GM18858 (cell line): ENCODE measurements around the gene FRMD4A.
A peak's percentile ranks its signal among the peaks of the same experiment; 100 is the strongest.

Experiments used
- ATAC-seq: cut with Tn5 transposase; IDR thresholded peaks from one replicate; pipeline ENCODE4 v1.9.1; 2021; ENCODE audit not compliant: unreplicated experiment

FRMD4A gene

DNA sequence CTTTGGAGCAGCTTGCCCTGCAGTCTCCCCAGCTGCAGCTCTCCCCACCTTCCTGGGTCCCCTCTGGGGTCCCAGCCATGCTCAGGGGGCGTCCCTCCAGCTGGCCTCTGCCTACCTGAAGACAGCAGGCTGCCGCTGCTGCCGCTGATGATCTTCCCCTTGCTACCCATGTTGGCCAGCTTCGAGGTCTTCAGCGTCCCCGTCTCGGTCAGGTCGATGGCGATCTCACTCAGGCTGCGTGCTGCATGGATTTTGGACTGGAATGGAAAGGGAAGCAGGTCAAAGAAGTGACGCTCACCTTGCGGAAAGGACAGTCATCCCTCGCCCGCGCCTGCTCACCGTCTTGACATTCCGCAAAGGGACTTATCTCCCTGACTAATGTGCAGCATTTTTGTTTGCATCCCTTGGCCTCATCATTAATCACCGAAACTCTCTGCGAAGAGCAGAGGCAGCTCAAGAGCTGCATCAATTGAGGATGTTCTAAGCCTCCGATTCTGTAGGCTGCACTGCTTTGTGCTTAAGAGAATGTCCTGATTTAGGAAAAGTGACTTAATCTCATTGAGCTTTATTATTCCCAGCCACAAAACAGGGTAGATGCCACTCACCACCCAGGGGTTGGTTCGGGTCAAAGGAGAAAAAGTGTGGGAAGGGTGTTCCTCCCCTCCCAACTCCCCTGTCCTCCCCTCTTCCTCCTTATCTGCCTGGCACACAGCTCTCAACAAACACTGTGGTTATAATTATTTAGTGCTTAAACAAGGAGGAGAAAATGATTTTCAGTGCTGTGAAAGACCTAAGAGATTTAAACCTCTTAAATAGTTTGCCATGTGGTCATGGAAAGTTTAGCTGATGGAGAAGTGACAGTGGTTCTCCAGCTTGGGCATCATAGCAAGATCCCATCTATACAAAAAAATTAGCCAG, 636.7 kb downstream of the FRMD4A start:
- no peak for ATAC-seq

DNA sequence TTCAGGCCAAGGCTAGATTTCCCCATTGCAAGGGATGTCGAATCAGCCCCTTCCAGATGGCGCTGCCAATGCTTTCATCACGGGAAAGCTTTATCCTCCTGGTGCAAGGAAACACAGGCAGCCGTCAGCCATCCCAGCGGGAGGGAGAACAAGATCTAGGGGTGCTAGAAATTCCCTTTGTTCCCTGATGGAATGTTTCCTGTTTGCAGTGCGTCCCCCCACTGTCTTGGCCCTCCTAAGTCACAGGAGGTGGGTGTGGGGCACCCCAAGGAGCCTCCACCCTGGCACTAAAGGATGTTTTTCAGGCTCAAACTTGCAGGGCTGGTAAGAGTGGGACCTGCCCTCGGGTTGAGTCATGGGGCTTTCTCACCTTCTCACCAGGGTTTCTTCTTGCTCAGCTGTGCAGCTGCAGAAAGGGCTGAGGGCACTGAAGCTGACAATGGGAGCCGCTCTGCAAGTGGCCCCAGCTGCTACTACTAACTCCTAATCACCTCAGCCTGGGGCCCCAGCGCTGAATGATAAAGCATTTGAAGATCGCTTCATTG, 640.4 kb downstream of the FRMD4A start:
- ATAC-seq, result peak; percentile 44

DNA sequence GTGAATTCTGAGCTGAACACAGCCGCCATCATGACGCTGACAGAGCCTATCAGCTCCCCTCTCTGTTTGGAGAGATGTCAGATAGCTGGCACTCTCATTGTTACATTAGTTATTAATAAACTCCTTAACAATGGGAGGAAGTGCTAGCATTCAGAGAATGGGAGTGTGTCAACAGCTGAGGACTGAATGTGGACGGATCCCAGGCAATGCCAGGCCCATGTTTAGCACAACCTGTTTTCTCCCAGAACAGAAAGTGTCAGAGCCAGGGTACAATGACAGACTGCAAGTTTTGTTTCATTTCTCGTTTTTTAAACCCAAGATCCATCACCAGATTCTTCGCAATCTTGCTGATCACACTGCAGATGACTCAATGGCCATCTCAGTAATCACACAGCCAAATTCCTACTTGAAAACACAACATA, 644.4 kb downstream of the FRMD4A start:
- no peak for ATAC-seq

DNA sequence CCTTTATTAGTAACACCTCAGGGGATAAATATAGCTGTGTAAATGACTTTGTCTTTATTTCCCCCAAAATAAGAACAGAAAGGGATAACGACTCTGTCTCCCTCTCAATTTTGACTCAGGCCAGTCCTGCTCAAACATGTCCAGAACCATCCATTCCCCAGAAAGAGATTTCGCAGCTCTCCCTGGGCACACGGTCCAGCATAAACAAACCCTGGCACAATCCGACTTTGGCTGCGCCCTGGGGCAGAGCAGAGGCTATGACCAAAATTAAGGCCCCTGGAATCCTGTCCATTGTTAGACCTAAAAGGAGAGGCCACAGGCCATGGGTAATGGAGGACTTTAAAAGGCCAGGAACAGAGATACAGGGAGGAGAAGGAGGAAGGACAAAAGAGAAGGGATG, 644.8 kb downstream of the FRMD4A start:
- no peak for ATAC-seq

DNA sequence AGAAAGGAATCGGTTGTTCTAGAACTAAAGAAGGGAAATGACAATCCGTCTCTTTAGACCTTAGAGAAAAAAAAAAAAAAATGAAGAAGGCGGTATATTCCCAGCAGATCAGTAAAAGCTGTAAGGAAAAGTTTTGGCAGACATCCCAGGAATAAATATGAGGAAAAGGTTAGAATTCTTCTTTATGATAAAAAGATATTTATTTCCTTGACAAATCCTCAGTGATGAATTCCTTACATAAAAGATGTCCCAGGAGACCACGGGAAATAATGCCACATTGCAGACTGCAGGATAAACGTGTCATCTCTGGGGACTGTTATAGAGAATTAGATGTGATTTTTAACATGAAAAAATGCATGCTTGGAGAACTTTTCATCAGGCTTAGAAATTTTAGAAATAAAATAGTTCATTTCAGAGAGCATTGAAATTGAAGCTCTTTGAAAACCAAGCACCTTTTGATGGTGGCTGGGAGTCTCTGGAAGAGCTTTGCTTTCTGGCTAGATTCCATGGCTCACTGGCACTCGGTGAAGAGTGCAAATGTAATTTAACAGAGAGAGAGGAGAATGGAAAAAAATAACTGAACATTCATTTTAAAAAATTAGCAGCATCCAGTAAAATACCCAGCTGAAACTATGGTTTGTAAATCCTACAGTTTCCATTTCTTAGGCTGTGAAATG, 645.8 kb downstream of the FRMD4A start:
- ATAC-seq, result no peak

DNA sequence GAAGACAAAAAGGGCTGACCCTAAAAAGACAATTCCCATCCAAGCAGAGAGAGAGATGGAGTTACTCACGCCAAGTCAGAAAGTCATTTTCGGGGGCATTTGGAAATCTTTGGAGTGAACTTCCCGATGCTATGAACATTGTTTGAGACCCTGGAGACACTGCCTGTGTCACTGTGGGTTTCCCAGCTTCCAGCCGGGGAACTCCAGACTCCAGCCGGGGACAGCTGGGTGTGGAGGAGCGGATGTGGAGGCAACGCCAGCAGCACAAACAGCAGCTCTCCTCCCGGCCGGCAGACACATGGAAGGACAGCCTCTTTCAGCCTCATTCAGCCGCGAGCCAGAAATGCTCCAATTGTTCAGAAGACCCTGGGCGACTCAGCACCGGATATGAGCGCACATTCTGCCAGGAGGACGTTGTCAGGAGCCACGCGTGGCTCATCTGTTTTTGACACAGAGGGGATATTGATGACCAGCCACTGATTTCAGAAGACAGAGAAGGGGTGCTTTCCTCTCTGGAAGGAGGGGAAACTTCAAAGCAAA, 646.4 kb downstream of the FRMD4A start:
- ATAC-seq, result no peak

DNA sequence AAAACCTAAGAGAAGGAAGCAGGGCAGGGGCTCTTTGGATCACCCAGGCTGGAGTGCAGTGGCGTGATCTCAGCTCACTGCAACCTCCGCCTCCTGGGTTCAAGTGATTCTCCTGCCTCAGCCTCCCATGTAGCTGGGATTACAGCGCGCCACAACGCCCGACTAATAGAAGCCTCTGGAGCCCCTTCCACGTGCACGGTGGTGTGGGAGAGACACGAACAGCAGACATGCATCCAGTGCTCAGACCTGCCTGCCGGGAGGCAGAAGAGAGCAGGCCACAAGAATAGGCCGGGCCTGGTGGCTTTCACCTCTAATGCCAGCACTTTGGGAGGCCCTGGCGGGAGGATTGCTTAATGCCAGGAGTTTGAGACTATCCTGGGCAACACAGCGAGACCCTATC, 647.7 kb downstream of the FRMD4A start:
- no peak for ATAC-seq

DNA sequence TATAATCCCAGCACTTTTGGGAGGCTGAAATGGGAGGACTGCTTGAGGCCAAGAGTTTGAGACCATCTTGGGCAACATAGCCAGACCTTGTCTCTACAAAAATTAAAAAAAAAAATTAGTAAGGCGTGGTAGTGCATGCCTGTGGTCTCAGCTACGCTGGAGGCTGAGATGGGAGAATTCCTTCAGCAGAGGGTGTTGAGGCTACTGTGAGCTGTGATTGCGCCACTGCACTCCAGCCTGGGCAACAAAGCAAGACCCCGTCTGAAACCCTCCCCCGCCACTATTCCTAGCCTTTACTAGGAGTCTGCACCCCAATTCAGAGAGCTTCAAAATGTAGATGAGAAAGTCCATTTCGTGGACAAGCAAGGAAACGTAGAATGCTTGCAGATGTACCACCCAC, 648.8 kb downstream of the FRMD4A start:
- ATAC-seq, result no peak

DNA sequence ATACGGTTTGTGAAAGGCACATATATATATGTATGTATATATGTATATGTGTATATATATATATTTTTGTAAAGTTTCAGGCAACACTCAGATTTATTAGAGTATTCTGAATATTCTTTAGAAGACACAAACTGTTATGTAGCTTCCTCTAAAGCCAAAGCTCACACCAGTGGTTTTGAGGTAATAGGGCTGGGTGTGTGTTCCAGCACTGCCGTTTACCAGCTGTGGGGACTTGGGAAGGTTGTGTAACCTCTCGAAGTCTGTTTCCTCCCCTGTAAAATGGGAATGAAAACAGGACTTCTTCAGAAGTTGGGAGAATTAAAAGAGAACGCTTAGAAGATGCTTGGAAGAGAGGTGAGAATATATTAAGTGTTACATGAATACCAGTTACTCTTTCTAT, 649.2 kb downstream of the FRMD4A start:
- ATAC-seq, result no peak

DNA sequence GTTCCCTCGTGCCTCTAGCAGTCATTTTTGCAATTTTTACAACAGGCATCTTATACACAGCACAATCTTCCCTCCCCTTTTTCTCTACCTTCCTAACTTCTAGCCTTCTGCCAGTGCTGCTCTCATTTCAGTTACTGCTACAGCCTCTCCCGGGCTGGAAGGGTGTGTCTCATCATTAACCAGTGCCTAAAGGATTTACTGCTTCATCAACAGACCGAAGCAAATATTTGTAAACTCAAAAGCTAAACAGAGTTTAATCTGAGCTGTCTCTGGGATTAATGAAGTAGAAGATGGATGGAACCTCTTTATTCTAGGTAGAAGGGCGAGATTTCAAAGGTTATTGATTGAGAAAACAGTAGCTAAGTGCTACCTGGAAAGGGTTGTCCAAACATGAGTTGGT, 649.6 kb downstream of the FRMD4A start:
- no peak for ATAC-seq

DNA sequence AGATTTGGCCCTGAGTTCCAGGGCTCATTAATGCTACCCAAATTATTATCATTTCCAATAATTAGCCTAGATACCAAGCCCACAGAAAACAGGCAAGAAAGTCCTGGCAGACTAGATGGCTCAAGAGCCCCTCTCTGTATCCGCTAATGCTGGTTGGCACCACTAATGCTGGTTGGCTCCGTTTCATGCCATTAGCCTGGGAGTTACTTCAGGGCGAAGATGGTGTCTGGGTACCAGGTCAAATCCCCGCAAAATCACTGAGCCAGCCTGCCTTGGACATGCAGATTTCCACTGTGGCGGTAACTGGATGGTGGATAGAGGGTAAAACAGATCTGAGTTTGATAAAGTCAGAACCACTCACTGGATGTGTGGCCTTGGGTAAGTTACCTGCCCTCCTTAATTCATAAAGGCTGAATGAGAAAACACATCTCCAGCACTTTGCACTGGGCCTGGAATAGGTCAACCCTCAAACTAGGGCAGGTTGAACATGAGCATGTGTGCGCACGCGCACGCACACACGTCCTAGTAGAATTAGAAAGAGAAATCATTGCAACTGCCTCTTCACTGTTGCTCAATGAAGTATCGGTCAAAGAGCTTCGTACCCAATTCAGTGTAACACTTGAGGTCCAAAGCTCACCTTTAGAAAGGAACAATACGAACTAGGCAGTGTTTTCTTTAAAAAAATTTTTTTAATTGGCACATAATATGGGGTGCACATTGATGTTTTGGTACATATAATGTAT, 652.5 kb downstream of the FRMD4A start:
- ATAC-seq, result no peak

DNA sequence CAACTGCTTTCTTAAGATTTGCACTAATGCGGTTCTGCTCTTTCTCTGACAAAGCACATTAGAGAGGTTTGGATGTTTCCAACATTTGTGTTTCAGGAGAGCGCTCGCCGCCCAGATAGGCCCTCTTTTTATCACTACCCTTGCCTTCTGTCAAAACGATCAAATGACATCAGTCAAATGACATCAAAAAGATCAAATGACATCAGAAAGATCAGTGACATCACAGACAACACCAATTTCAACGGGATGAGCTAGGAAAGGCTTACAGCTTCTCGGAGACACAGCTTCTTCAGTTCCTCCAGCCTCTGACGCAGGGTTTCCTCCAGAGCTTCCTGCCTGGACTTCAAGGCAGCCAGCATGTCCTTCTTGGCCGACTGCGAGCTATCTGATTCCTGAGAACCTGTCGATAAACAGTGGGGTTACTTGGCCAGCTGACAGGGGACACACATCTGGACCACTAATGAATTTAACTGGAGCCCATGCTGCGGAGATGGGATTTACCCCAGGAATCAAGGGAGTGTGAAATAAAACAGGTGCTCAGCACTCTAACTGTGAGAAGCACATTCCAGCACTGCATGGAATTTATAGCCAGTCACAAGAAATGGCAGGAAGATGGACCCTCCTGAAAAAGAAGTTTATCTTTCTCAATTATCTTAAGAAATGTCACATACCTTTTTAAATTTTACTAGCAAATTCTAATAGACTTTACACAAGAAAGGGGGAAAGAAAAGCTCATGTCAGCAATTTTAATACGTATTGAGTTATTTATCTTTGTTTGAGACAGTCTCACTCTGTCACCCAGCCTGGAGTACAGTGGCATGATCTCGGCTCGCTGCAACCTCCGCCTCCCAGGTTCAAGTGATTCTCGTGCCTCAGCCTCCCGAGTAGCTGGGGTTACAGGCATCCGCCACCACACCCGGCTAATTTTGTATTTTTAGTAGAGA, 655.8 kb downstream of the FRMD4A start:
- ATAC-seq, result no peak

DNA sequence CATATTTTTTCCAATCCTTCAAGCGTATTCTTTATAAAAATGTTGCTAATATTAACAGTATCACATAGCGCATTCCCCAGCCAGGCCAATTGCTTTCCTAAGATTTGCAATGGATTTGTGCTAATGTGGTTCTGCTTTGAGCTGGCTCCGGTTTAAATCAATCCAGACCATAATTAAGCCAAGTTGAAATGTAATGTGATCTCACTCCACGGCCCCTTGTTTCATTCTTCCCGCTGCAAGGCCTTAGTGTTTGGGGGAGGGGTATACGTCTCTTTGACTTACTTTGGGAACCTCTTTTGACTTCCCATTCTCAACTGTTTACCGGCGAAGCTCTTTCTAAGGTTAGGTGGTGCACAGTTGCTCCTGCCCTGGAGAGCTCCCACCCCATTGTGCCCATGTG, 657.6 kb downstream of the FRMD4A start:
- no peak for ATAC-seq

DNA sequence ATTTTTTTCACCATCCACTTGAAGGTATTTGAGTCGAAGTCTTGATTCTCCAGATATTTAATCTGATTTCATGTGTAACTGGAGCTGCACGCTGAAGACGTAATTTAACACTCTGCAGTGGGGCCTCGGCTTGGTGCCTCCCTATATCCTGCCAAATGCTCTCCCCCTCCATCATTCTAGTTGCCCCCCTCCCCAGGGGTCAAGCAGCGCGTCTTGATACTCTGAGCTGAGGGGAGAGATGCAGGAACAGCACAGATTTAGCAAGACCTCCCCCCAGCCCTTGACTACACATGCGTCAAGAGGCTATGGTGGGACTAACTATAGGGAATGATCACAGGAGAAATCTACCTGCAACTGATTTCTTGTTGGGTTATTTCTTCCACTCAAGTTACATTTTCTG, 658.2 kb downstream of the FRMD4A start:
- ATAC-seq, result no peak

DNA sequence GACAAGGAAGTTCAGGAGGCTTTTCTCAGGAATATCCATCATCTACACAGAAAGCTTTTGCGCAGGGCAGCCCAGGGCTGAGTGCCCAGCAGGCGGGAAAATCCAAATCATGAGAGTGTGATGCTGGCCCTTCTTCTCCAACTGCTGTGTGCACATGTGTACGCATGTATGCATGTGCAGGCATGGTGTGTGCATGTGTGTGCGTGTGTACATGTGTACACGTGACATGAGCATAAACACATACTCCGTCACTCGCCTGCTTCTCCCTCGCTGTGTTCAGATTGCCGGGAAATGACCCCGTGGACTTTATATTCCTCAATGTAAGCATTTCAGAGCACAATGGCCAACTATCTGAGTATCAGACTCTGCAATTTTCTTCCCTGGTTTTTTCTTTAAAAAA, 658.8 kb downstream of the FRMD4A start:
- ATAC-seq, result no peak

DNA sequence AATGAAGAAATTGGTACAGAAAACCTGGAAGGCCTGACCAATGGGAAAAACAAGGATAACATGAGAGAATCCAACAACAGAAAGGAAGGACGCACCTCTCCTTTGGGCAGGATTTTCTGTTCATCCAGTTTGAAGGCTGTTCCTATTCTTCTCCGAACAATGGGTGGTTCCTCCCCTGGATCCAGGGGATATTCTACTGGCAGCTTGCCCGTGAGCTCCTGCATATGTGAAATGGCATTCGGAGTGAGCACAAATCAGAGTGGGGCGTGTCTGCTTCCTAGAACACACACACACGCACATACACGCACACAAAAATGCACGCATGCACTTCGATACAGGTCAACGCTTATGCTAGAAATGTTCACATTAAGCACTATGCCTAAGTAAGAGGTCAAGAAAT, 660.4 kb downstream of the FRMD4A start:
- ATAC-seq, result no peak

DNA sequence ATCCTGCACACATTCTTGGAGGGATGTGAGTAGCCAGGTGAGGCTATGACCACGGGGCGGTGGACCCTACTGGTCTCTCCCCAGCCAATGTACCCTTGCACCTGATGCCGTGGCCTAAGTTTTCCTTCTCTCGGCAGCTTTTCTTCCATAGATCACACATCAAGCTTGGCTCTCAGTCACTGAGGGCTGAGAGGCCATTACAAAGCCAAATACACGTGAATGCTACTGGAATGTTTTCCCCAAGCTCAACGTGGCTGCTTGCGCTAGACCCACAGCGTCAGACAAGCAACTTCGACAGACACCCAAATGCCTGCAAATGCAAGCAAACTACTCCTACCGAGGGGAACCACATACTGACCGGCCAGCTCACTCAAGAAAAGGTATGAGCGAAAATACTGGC, 660.8 kb downstream of the FRMD4A start:
- no peak for ATAC-seq

DNA sequence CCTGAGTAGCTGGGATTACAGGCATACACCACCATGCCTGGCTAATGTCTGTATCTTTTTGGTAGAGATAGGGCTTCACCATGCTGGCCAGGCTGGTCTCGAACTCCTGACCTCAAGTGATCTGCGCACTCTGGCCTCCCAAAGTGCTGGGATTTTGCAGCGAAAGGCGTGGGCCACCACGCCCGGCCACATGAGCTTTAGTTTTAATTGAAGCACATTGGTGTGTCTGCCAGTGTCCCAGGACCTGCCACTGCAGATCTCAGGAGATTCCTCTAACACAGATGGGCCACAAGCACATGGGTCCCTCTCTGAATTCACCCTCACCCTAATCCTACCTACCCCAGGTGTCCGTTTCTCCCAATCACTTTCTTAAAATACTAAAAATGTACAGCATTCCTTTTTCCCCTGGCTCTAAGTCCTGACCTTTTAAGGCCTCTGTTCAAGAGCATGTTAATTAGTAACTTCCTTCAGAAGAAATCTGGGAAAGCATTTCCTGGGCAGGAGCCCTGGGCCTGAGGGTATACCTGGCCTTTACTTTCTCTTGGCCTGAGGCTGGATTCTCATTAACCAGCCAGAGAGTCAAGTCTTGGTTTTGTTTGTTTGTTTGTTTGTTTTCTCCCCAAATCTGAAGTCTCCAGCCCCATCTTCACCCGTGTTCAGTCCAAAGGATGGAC, 661.4 kb downstream of the FRMD4A start:
- no peak for ATAC-seq

DNA sequence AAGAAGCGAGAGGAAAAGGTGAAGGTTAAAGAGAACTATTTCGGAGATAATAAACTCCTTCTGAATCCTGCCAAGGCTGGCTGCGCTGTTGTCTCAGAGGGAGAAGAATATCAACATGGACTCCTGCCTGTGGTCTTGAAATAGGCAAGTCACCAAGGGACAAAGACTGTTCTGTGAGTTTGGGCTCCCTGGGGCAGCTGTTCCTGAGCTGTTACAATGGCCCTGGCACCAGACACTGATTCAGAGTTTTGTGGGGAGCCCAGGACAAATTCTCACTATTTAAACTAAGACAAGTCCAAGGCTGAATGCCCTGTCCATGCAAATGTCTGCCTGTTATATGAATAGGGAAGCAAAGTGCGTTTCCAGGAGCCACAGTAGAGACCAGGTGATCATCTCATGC, 662.6 kb downstream of the FRMD4A start:
- ATAC-seq, result no peak
